RWPE1 (cell line): Measurements from ENCODE around the gene CCDC60.

ENCODE experiments used
- CTCF ChIA-PET: fragments of 350-600 bp; sonication (Branson Sonifier 250); formaldehyde crosslinking; extraction: SDS; loops from one replicate; lab custom pipeline; 2021; lab: Yijun Ruan, JAX
- POLR2A ChIA-PET: fragments of 400-600 bp; formaldehyde crosslinking; extraction: SDS; loops from one replicate; lab custom pipeline; 2020; ENCODE audit warnings: antibody characterized with exemption; ENCODE audit not compliant: low non-redundant PET; lab: Yijun Ruan, JAX
- DNase-seq: peaks from one replicate; pipeline ENCODE4 v3.0.0; 2012; ENCODE audit warnings: low spot score
- H3K27ac ChIP-seq: fragments of 450-650 bp; 2 replicates; pipeline ENCODE4 v1.5.1; 2017
- CTCF ChIP-seq: fragments of 450-650 bp; conservative IDR thresholded peaks from 2 replicates; pipeline ENCODE4 v1.5.1; 2017; ENCODE audit warnings: low read depth, mild to moderate bottlenecking

Gene CCDC60

GRCh38 chr12:119576118-119576810, 241.7 kb downstream of the CCDC60 start:
- TF ChIP-seq CTCF = no peak
- DNase-seq = no peak
- ChIA-PET POLR2A (no interaction called here), CTCF (no interaction called here)
- H3K27ac ChIP-seq = no peak overlapping the region

GRCh38 chr12:119576915-119577314, 242.4 kb downstream of the CCDC60 start:
- no peak for DNase-seq
- CTCF ChIA-PET = no interaction called here
- TF ChIP-seq CTCF = no peak
- H3K27ac ChIP-seq = no peak overlapping the region
- POLR2A ChIA-PET = no interaction called here

GRCh38 chr12:119578112-119578511, 243.6 kb downstream of the CCDC60 start:
- DNase-seq = no peak
- POLR2A ChIA-PET = no interaction called here
- H3K27ac ChIP-seq = no peak overlapping the region
- CTCF ChIA-PET = no interaction called here
- no peak for TF ChIP-seq CTCF

GRCh38 chr12:119589097-119589496, 254.6 kb downstream of the CCDC60 start:
- ChIA-PET POLR2A (no interaction called here), CTCF (no interaction called here)
- H3K27ac ChIP-seq = no peak overlapping the region
- no peak for TF ChIP-seq CTCF
- no peak for DNase-seq

GRCh38 chr12:119589634-119590033, 255.1 kb downstream of the CCDC60 start:
- POLR2A ChIA-PET = no interaction called here
- DNase-seq = no peak
- no peak for TF ChIP-seq CTCF
- H3K27ac ChIP-seq = no peak overlapping the region
- CTCF ChIA-PET = no interaction called here
